PC-9 (cell line): Measurements from ENCODE around the gene MAP2K2.

Source experiments
- CTCF ChIP-seq: fragments of 200-600 bp; sonication (generic); conservative IDR thresholded peaks from 2 replicates; pipeline ENCODE4 v1.6.1; 2017; ENCODE audit warnings: mixed run types, antibody characterized with exemption, mild to moderate bottlenecking, moderate library complexity
- EZH2 ChIP-seq: fragments of 200-600 bp; sonication (generic); IDR thresholded peaks from 2 replicates; pipeline ENCODE4 v1.8.0; 2017; ENCODE audit warnings: antibody characterized with exemption, low read depth

DNA sequence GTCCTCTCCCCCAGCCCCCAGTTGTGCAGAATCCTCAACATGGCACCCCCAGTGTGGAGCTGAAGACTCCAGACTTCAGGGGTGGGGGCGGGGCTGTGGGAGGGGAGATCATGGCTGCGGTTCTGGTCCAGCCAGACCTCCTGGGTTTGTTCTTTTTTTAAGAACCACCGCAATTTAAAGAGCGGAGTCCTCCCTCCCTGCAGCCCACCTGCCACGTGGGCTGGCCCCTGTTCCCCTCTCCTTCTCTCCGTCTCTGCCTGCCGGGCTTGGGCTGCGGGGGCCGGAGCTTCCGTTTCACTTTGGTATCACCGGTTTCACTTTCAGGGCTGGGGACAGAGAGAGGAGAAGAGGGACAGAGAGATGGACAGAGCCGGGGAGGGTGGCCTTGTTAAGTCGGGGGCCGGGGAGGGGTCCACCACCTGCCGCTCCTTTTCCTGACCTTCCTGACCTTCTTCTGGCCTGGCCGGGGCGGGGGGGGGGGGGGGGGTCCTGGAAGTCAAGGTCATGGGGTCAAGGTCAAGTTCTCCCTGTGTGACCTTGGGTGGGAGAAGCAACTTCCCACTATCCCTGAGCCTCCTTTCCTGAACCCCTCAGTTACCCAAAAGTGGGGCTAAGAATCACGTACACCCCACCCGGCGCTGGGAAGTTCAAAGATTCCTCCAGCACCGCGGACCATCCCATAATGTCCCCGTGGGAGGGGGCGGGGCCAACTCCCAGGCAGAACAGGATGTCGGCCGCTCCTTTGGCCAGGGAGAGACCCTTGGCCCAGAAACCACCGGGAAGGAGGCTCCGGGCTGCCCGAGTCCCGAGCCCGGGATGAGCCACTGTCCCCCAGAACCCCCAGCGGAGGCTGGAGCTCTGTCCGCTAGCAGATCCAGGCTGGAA lies 45.9 kb downstream of the MAP2K2 start:
- TF ChIP-seq CTCF, result no peak
- TF ChIP-seq EZH2, result no peak
